GM23248 (cell line): ENCODE measurements around the gene MANF.

Source experiments
- EZH2 ChIP-seq: fragments of 200-600 bp; sonication (generic); IDR thresholded peaks from 2 replicates; pipeline ENCODE4 v1.6.1; 2018; ENCODE audit warnings: antibody characterized with exemption, mild to moderate bottlenecking; ENCODE audit not compliant: insufficient read depth, poor library complexity, severe bottlenecking
- EZH2phosphoT487 ChIP-seq: fragments of 200-600 bp; sonication (generic); IDR thresholded peaks from 2 replicates; pipeline ENCODE4 v1.6.1; 2018; ENCODE audit warnings: antibody characterized with exemption, moderate library complexity, mild to moderate bottlenecking, low read depth; ENCODE audit not compliant: insufficient read depth

GRCh38 chr3:51379301-51379700, 5.8 kb upstream of the MANF start:
- TF ChIP-seq EZH2phosphoT487 (no peak), EZH2 (no peak)
